ENCODE data around the gene APH1B.

DNA sequence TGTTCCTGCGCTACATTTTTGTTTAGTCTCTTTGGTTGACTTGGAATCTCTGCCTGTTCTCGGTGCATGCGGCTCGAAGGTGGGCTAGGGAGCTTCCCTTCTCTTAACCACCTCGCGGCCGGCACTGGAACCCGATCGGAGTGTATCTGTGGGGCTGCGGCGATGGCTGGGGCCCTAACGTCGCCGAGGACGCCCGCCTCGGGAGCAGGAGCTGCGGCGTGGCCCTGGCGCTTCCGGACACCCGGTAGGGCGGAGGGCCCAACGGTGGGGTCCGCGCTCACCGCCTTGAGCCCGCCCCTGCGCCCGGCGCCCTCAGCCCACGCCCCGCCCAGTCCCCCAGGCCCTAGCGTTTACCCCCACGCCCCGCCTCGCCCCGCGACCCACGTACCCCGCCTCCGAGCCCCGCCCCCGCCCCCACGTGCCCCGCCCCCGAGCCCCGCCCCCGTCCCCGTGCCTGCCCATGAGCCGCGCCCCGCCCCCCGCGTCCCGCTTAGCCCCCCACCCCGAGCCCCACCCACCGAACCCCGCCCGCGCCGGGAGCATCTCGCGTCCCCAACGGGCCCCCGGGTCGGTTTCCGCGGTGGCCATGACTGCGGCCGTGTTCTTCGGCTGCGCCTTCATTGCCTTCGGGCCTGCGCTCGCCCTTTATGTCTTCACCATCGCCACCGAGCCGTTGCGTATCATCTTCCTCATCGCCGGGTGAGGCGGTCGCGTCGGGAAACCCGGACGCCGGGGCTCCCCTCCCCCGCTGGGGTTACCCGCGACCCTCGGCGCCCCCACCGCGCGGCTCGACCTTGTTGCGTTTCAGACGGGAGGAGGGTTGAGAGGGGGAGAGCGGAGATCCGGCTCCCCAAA, at the start of gene APH1B:
- TF ChIP-seq, protein P1, sequence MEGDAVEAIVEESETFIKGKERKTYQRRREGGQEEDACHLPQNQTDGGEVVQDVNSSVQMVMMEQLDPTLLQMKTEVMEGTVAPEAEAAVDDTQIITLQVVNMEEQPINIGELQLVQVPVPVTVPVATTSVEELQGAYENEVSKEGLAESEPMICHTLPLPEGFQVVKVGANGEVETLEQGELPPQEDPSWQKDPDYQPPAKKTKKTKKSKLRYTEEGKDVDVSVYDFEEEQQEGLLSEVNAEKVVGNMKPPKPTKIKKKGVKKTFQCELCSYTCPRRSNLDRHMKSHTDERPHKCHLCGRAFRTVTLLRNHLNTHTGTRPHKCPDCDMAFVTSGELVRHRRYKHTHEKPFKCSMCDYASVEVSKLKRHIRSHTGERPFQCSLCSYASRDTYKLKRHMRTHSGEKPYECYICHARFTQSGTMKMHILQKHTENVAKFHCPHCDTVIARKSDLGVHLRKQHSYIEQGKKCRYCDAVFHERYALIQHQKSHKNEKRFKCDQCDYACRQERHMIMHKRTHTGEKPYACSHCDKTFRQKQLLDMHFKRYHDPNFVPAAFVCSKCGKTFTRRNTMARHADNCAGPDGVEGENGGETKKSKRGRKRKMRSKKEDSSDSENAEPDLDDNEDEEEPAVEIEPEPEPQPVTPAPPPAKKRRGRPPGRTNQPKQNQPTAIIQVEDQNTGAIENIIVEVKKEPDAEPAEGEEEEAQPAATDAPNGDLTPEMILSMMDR (IDR thresholded peaks at IDR 0.05), result peak in 1 of 3 donors; percentile 19
- peak; percentile 14 for TF ChIP-seq EP300 (IDR thresholded peaks at IDR 0.05)

Data from ovary (tissue), 3 donors.